ENCODE data around the gene SLCO4A1. TPM values are rescaled to one million over a fixed set of nuclear protein-coding genes. Genes with fewer than 3 reads are reported as not detected.

Gene SLCO4A1
- total RNA-seq, 4 donors from 2014 or later, result 24.3 to 73.7 (median 40.5) TPM

GRCh38 chr20:62644044-62644795, 1.9 kb downstream of the SLCO4A1 start:
- Histone ChIP-seq H3K27ac (peak overlapping the region in 2 of 4 donors; percentile 77 to 96), H3K4me1 (peaks cover 0 to 69% (median 50%) of the 10 kb centered on the region in 4 donors), H3K27me3 (peaks cover 0 to 49% of the 10 kb centered on the region in 2 donors), H3K4me3 (peak overlapping the region in 2 of 4 donors; percentile 31 to 61), H3K36me3 (no peaks in the 10 kb centered on the region), H3K9me3 (no peaks in the 10 kb centered on the region)
- TF ChIP-seq EP300 (IDR thresholded peaks at IDR 0.05), result no peak
- TF ChIP-seq CTCF (IDR thresholded peaks at IDR 0.05), result no peak
- no peak for TF ChIP-seq POLR2A (IDR thresholded peaks at IDR 0.05)
- DNase-seq (ENCODE audit: low spot score in 2 of 2), result no peak
- WGBS, 2 donors, result 80 to 82% methylated on average over 18 to 23 of the region's 23 CpGs

DNA sequence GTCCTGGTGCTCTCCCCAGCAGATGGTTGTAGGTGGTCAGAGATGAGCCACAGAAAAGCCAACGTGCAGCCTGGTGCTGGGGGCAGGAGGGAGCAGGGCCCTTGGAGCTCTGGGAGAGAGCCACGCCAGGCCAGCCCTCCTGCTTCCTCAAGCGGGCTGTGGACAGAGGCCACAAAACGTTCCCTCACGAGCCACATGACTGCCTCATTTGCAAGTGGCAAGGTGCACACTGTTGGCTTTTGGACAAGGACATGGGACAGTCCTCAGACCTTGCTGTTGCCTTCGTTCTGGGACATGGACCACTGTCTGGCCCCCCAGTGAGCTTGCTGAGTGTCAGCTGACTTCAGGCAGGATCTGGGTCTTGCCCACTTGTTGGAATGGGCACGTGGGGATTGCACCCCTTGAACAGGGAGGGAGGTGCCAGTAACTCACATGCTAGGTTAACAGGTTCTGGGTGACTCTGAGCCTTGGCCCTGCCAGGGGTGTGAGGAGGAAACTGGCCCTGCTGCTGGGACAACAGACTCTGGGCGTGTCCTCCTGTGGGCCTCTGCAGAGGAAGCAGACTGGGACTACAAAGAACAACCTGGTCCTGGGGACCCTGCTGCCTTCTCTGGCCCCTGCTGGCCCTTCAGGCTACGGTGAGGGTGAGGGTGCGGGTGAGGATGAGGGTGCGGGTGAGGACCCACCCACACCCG, 2.6 kb downstream of the SLCO4A1 start:
- peaks cover 0 to 49% of the 10 kb centered on the region in 2 donors for H3K27me3 ChIP-seq

DNA sequence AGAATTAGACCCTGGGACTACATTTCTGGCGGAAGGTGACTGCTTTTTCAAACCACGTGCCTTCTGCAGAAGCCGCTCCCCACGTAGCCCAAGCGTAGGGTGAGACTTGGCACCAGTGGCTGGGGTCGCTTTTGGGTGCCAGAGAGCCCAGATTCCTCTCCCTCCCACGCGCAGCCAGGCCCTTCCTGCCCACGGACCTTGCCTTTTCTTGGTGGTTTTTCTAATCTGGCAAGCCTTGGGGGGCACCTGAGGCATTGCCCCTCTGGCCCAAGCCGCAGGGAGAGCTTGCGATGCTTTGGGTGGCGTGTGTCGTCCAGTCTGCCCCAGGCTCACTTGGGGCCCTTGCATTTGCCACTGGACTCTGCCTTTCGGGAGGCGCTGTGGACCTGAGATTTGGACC, 3.3 kb downstream of the SLCO4A1 start:
- peak overlapping the region in 2 of 4 donors; percentile 77 to 96 for H3K27ac ChIP-seq
- peaks cover 0 to 43% of the 10 kb centered on the region in 2 donors for H3K27me3 ChIP-seq

More for the DNA sequence above, 2.6 kb downstream of the SLCO4A1 start:
- no peak for DNase-seq (ENCODE audit: low spot score in 2 of 2)
- WGBS, 2 donors, result 77 to 83% methylated on average over 10 to 12 of the region's 12 CpGs
- no peaks in the 10 kb centered on the region for H3K36me3 ChIP-seq
- H3K4me1 ChIP-seq, result peaks cover 0 to 71% (median 52%) of the 10 kb centered on the region in 4 donors
- no peak for TF ChIP-seq POLR2A (IDR thresholded peaks at IDR 0.05)
- no peak for TF ChIP-seq EP300 (IDR thresholded peaks at IDR 0.05)
- no peak for TF ChIP-seq CTCF (IDR thresholded peaks at IDR 0.05)
- no peaks in the 10 kb centered on the region for H3K9me3 ChIP-seq
- H3K27ac ChIP-seq, result peak overlapping the region in 2 of 4 donors; percentile 77 to 96
- H3K4me3 ChIP-seq, result peak overlapping the region in 1 of 4 donors; percentile 61

GRCh38 chr20:62646851-62647520, 4.7 kb downstream of the SLCO4A1 start:
- Histone ChIP-seq H3K4me3 (no peak overlapping the region), H3K4me1 (peaks cover 0 to 77% (median 58%) of the 10 kb centered on the region in 4 donors), H3K27me3 (peaks cover 0 to 29% of the 10 kb centered on the region in 2 donors), H3K27ac (peak overlapping the region; percentile 50 to 96 (median 78)), H3K9me3 (no peaks in the 10 kb centered on the region), H3K36me3 (no peaks in the 10 kb centered on the region)
- no peak for TF ChIP-seq CTCF (IDR thresholded peaks at IDR 0.05)
- TF ChIP-seq POLR2A (IDR thresholded peaks at IDR 0.05), result no peak
- TF ChIP-seq EP300 (IDR thresholded peaks at IDR 0.05), result no peak
- WGBS, 2 donors, result 84 to 85% methylated on average over 9 to 12 of the region's 12 CpGs
- DNase-seq (ENCODE audit: low spot score in 2 of 2), result no peak

More for the DNA sequence above, 3.3 kb downstream of the SLCO4A1 start:
- H3K9me3 ChIP-seq, result no peaks in the 10 kb centered on the region
- TF ChIP-seq POLR2A (IDR thresholded peaks at IDR 0.05), result no peak
- H3K36me3 ChIP-seq, result no peaks in the 10 kb centered on the region
- no peak for DNase-seq (ENCODE audit: low spot score in 2 of 2)
- no peak overlapping the region for H3K4me3 ChIP-seq
- peaks cover 0 to 74% (median 53%) of the 10 kb centered on the region in 4 donors for H3K4me1 ChIP-seq
- 61 to 79% methylated on average over 11 to 15 of the region's 15 CpGs for WGBS, 2 donors

DNA sequence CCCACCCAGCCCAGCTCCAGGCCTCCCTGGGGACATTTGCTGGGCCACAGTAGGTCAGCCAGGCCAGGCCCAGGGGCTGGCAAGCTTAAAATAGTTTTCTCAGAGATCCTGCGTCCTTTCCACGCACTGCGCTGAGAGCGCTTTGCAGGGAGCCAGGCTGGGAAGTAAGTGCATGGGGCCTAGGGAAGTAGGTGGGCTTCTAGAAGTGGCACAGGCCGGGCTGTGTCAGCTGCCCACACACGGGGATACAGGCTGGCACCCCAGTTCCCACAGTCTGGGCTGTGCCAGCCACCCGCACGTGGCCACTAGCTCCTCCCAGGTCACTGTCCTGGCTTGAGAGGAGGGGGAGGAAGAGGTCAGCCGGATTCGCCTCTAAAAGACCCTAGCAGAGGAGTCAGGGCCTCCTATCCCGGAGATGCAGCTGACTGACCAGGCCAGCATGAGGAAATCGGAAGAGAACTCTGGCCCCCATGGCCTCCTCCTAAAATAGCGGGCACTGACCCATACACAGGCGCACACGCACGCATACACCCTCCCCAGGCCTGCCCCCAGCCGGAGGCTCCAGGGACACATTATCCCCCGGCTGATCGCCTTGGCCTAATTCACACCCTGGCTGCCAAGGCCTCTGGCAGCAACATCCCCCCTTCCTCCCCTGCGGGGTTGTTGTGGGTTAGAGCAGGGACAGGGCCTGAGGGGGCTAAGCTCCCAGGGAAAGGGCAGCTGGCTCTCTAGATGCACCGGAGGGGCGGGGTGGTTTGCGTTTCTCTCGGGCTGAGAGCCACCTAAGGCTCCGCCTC, 5.4 kb downstream of the SLCO4A1 start:
- peaks cover 0 to 25% of the 10 kb centered on the region in 2 donors for H3K27me3 ChIP-seq
- 48 to 54% methylated on average over 19 to 22 of the region's 25 CpGs for WGBS, 2 donors
- H3K4me1 ChIP-seq, result peaks cover 3 to 80% (median 58%) of the 10 kb centered on the region in 4 donors
- peak; percentile 56 to 64 for DNase-seq (ENCODE audit: low spot score in 2 of 2)
- H3K4me3 ChIP-seq, result no peak overlapping the region
- H3K36me3 ChIP-seq, result no peaks in the 10 kb centered on the region
- peak overlapping the region; percentile 50 to 96 (median 78) for H3K27ac ChIP-seq
- H3K9me3 ChIP-seq, result no peaks in the 10 kb centered on the region
- no peak for TF ChIP-seq POLR2A (IDR thresholded peaks at IDR 0.05)
- TF ChIP-seq CTCF (IDR thresholded peaks at IDR 0.05), result peak in 1 of 5 experiments; percentile 10
- TF ChIP-seq EP300 (IDR thresholded peaks at IDR 0.05), result peak; percentile 67 to 92
